WTC11 (cell line): Measurements from ENCODE around the gene MS4A15. TPM values are rescaled to one million over a fixed set of nuclear protein-coding genes. Genes with fewer than 3 reads are reported as not detected.

ENCODE experiments used
- ATAC-seq: fragments of 200-7000 bp; cut with Tn5 transposase; 2 replicates; pipeline ENCODE4 v1.10.0; 2021; ENCODE audit warnings: mild to moderate bottlenecking, moderate library complexity
- CTCF ChIA-PET: fragments of 300-600 bp; sonication (Branson Sonifier 250); formaldehyde crosslinking; loops from one replicate; lab custom pipeline; 2021; ENCODE audit warnings: antibody characterized with exemption; lab: Charles Lee
- POLR2A ChIA-PET: fragments of 350-600 bp; sonication (Branson Sonifier 250); formaldehyde crosslinking; loops from one replicate; lab custom pipeline; 2021; ENCODE audit warnings: antibody characterized with exemption; lab: Charles Lee
- DNase-seq: peaks from one replicate; pipeline ENCODE4 v3.0.0; 2021; ENCODE audit warnings: low spot score
- H3K27ac Mint-ChIP-seq: 2 replicates; pipeline ENCODE4 v1.8.0; 2021; ENCODE audit warnings: mixed read lengths
- H3K27me3 Mint-ChIP-seq: 2 replicates; pipeline ENCODE4 v1.8.0; 2021; ENCODE audit warnings: low read depth, mild to moderate bottlenecking, moderate library complexity, mixed read lengths
- H3K36me3 Mint-ChIP-seq: 2 replicates; pipeline ENCODE4 v1.8.0; 2021; ENCODE audit warnings: mixed read lengths
- H3K4me1 Mint-ChIP-seq: 2 replicates; pipeline ENCODE4 v1.8.0; 2022; ENCODE audit warnings: mixed read lengths
- H3K4me3 Mint-ChIP-seq: 2 replicates; pipeline ENCODE4 v1.8.0; 2021; ENCODE audit warnings: mild to moderate bottlenecking, moderate library complexity, mixed read lengths
- H3K9me3 Mint-ChIP-seq: 2 replicates; pipeline ENCODE4 v1.8.0; 2021; ENCODE audit warnings: mixed read lengths
- AR ChIP-seq: fragments of 250-450 bp; sonication (Bioruptor Pico); IDR thresholded peaks from 2 replicates; pipeline ENCODE4 v1.9.0; 2021; ENCODE audit warnings: mild to moderate bottlenecking
- ARID4B ChIP-seq: sonication (generic); formaldehyde crosslinking; IDR thresholded peaks from 2 replicates; pipeline ENCODE4 v1.8.0; 2023; ENCODE audit warnings: missing genetic modification reagents, mild to moderate bottlenecking, borderline replicate concordance
- ATF1 ChIP-seq: sonication (generic); formaldehyde crosslinking; IDR thresholded peaks from 2 replicates; pipeline ENCODE4 v1.8.1; 2023; ENCODE audit warnings: mild to moderate bottlenecking, moderate library complexity, missing genetic modification reagents
- EMX1 ChIP-seq: fragments of 250-450 bp; sonication (Bioruptor Pico); IDR thresholded peaks from 2 replicates; pipeline ENCODE4 v1.8.0; 2021; ENCODE audit warnings: mild to moderate bottlenecking
- ERG ChIP-seq: fragments of 250-450 bp; sonication (Bioruptor Pico); IDR thresholded peaks from 2 replicates; pipeline ENCODE4 v1.8.0; 2021; ENCODE audit warnings: mild to moderate bottlenecking
- HMGA2 ChIP-seq: fragments of 250-450 bp; sonication (Bioruptor Pico); IDR thresholded peaks from 2 replicates; pipeline ENCODE4 v1.4.0; 2021; ENCODE audit warnings: mild to moderate bottlenecking, moderate library complexity
- IRF2 ChIP-seq: sonication (generic); formaldehyde crosslinking; IDR thresholded peaks from 2 replicates; pipeline ENCODE4 v1.8.0; 2022; ENCODE audit warnings: low read depth, missing genetic modification reagents, borderline replicate concordance
- JUN ChIP-seq: sonication (generic); formaldehyde crosslinking; IDR thresholded peaks from 2 replicates; pipeline ENCODE4 v1.8.0; 2023; ENCODE audit warnings: mild to moderate bottlenecking, missing genetic modification reagents
- MAX ChIP-seq: sonication (generic); formaldehyde crosslinking; IDR thresholded peaks from 2 replicates; pipeline ENCODE4 v1.8.0; 2022; ENCODE audit warnings: mild to moderate bottlenecking, missing genetic modification reagents
- NFATC4 ChIP-seq: fragments of 250-450 bp; sonication (Bioruptor Pico); IDR thresholded peaks from 2 replicates; pipeline ENCODE4 v1.9.0; 2021; ENCODE audit warnings: mild to moderate bottlenecking
- NR1H2 ChIP-seq: sonication (generic); formaldehyde crosslinking; IDR thresholded peaks from 2 replicates; pipeline ENCODE4 v1.9.0; 2021; ENCODE audit warnings: mild to moderate bottlenecking, moderate library complexity, missing genetic modification reagents
- SMAD4 ChIP-seq: sonication (generic); formaldehyde crosslinking; IDR thresholded peaks from 2 replicates; pipeline ENCODE4 v1.8.0; 2022; ENCODE audit warnings: mild to moderate bottlenecking, missing genetic modification reagents
- SP1 ChIP-seq: sonication (generic); formaldehyde crosslinking; conservative IDR thresholded peaks from 2 replicates; pipeline ENCODE4 v1.8.1; 2022; ENCODE audit warnings: missing genetic modification reagents
- TEAD4 ChIP-seq: sonication (generic); formaldehyde crosslinking; IDR thresholded peaks from 2 replicates; pipeline ENCODE4 v1.8.0; 2022; ENCODE audit warnings: mild to moderate bottlenecking, missing genetic modification reagents
- USF2 ChIP-seq: sonication (generic); formaldehyde crosslinking; IDR thresholded peaks from 2 replicates; pipeline ENCODE4 v1.8.1; 2023; ENCODE audit warnings: mild to moderate bottlenecking, missing genetic modification reagents, moderate library complexity
- ZMAT4 ChIP-seq: fragments of 250-450 bp; sonication (Bioruptor Pico); IDR thresholded peaks from 2 replicates; pipeline ENCODE4 v1.9.0; 2021; ENCODE audit warnings: mild to moderate bottlenecking
- ZNF416 ChIP-seq: fragments of 250-450 bp; sonication (Bioruptor Pico); IDR thresholded peaks from 2 replicates; pipeline ENCODE4 v1.9.0; 2021; ENCODE audit warnings: mild to moderate bottlenecking, inconsistent platforms
- ZNF425 ChIP-seq: fragments of 250-450 bp; sonication (Bioruptor Pico); conservative IDR thresholded peaks from 2 replicates; pipeline ENCODE4 v1.9.0; 2021; ENCODE audit warnings: mild to moderate bottlenecking
- total RNA-seq: library from RNA; stranded (reverse); gene quantifications from 3 replicates; pipeline ENCODE4 v1.2.3, GENCODE V29; 2021
- TF ChIP-seq, protein P1 (sequence below): sonication (generic); formaldehyde crosslinking; IDR thresholded peaks from 2 replicates; pipeline ENCODE4 v1.8.1; 2023; ENCODE audit warnings: mild to moderate bottlenecking, missing genetic modification reagents, moderate library complexity

Gene MS4A15
- total RNA-seq, 1 experiment from 2014 or later, result 0.09 TPM

DNA sequence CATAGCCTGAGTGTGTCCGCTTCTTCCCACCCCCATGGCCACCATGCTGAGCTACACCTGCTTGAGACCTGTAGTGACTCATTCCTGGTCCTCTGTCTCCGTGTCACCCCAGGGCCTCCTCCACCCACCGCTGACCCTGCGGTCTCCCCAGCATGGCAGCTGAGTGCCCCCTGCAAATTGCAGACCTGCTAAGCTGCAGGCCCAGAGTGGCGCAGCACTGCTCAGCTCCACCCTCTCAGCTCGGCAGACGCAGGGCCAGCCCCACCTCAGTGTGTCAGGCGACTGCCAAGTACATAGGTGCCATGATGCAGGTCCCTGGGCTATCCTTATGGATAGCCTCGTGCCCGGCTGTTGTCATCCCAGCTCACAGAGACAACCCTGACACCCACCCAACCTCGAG, 13.1 kb downstream of the MS4A15 start:
- Mint-ChIP-seq H3K9me3 (no peaks in the 10 kb centered on the region), H3K36me3 (no peaks in the 10 kb centered on the region; the same call in 1 of the 2 replicates), H3K27ac (no peak overlapping the region), H3K4me1 (peaks cover 5% of the 10 kb centered on the region; the same call in 1 of the 2 replicates), H3K4me3 (no peak overlapping the region), H3K27me3 (peaks cover 39% of the 10 kb centered on the region)
- CTCF ChIA-PET, result interaction anchor here (1.4 to 1.7 kb wide), 2 partner anchors 118 to 422 kb away, joined by 4 read pairs; no protein-coding TSS in a partner anchor
- ATAC-seq (no peak), DNase-seq (no peak)
- POLR2A ChIA-PET, result no interaction called here
- TF ChIP-seq ERG (CRISPR knock-in tag) (no peak), MAX (CRISPR knock-in tag) (no peak), USF2 (CRISPR knock-in tag) (no peak), AR (CRISPR knock-in tag) (no peak), HMGA2 (CRISPR knock-in tag) (no peak), SP1 (CRISPR knock-in tag) (no peak), NFATC4 (CRISPR knock-in tag) (no peak), SMAD4 (CRISPR knock-in tag) (no peak), ATF1 (no peak), IRF2 (no peak)
- TF ChIP-seq, protein P1, sequence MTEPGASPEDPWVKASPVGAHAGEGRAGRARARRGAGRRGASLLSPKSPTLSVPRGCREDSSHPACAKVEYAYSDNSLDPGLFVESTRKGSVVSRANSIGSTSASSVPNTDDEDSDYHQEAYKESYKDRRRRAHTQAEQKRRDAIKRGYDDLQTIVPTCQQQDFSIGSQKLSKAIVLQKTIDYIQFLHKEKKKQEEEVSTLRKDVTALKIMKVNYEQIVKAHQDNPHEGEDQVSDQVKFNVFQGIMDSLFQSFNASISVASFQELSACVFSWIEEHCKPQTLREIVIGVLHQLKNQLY (CRISPR knock-in tag), result no peak

- no peaks in the 10 kb centered on the region; the same call in 1 of the 2 replicates for H3K36me3 Mint-ChIP-seq
- DNase-seq (no peak), ATAC-seq (no peak)
- no peak overlapping the region for H3K4me3 Mint-ChIP-seq
- peaks cover 12% of the 10 kb centered on the region for H3K4me1 Mint-ChIP-seq
- no peaks in the 10 kb centered on the region for H3K9me3 Mint-ChIP-seq
- no peak overlapping the region for H3K27ac Mint-ChIP-seq
- POLR2A ChIA-PET, result no interaction called here
- H3K27me3 Mint-ChIP-seq, result peaks cover 42% of the 10 kb centered on the region
- CTCF ChIA-PET, result interaction anchor here (0.6 to 8.9 kb wide), 4 partner anchors 7 to 128 kb away, joined by 3 to 125 read pairs (median 3); partner anchors contain the start of gene MS4A15
- TF ChIP-seq ZNF416 (CRISPR knock-in tag) (no peak), ZNF425 (CRISPR knock-in tag) (no peak), NR1H2 (CRISPR knock-in tag) (no peak), JUN (CRISPR knock-in tag) (no peak), TEAD4 (CRISPR knock-in tag) (no peak), ATF1 (no peak), ZMAT4 (CRISPR knock-in tag) (no peak), EMX1 (CRISPR knock-in tag) (no peak), ARID4B (CRISPR knock-in tag) (no peak)
- TF ChIP-seq, protein P1 (CRISPR knock-in tag), result no peak
Measured at GRCh38 chr11:60771146-60771545, 14.5 kb downstream of the MS4A15 start.
